Measurements from ENCODE around the gene DENND2A.

- no peak for TF ChIP-seq POLR2AphosphoS5 (IDR thresholded peaks at IDR 0.05)
- no peak for TF ChIP-seq CTCF (IDR thresholded peaks at IDR 0.05)
- TF ChIP-seq POLR2A (IDR thresholded peaks at IDR 0.05): no peak
These were observed 101.2 kb downstream of the DENND2A start for GRCh38 chr7:140539461-140539860.
